ENCODE results near the gene SERAC1.

DNA sequence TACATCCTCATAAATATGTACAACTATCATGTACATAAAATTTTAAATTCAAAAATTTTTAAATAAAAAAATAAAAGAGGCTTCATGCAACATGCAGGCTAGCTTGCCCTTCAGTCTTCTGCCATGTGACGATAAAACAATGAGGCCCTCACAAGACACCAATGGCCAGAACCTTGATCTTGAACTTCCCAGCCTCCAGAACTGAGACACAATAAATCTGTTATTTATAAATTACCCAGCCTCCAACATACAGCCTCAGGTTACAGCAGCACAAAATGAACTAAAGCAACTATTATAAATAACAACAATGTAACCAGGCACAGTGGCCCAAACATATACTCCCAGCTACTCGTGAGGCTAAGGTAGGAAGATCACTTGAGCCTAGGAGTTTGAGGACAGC lies 42.8 kb downstream of the SERAC1 start:
- TF ChIP-seq, protein P1, sequence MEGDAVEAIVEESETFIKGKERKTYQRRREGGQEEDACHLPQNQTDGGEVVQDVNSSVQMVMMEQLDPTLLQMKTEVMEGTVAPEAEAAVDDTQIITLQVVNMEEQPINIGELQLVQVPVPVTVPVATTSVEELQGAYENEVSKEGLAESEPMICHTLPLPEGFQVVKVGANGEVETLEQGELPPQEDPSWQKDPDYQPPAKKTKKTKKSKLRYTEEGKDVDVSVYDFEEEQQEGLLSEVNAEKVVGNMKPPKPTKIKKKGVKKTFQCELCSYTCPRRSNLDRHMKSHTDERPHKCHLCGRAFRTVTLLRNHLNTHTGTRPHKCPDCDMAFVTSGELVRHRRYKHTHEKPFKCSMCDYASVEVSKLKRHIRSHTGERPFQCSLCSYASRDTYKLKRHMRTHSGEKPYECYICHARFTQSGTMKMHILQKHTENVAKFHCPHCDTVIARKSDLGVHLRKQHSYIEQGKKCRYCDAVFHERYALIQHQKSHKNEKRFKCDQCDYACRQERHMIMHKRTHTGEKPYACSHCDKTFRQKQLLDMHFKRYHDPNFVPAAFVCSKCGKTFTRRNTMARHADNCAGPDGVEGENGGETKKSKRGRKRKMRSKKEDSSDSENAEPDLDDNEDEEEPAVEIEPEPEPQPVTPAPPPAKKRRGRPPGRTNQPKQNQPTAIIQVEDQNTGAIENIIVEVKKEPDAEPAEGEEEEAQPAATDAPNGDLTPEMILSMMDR (IDR thresholded peaks at IDR 0.05): no peak
- no peak for TF ChIP-seq POLR2AphosphoS5 (IDR thresholded peaks at IDR 0.05; ENCODE audit: insufficient read depth in 1 of 2, low read depth in 1 of 2)
